ENCODE results near the gene ANXA6.

GRCh38 chr5:151162776-151163175 is 5.2 kb upstream of the ANXA6 start:
- TF ChIP-seq CTCF (IDR thresholded peaks at IDR 0.05) (no peak), YY1 (IDR thresholded peaks at IDR 0.05; ENCODE audit: low read depth) (no peak), TAF1 (IDR thresholded peaks at IDR 0.05; ENCODE audit: borderline replicate concordance, low read depth, low read length) (no peak)

Data from SK-N-SH (cell line).